ENCODE measurements around the gene NGLY1.

The NGLY1 gene

DNA sequence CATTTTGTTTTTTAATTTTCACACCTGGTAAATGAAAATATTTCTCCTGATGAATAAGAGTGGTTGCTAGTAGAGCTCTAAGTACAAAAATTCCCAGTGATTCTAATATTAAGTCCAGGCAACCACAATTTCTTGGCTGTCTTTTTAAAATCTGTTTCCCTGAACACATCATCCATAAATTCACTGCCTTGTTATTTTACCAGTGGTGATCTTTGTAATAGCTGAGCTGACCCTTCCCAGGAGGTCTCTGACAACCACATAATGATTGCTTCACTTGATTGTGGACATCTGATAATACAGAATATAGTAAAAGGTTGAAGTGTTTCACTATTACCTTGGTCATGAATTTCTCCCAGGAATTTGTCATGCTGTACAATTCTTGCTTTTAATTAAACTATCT, 104.7 kb downstream of the NGLY1 start:
- TF ChIP-seq, protein P1, sequence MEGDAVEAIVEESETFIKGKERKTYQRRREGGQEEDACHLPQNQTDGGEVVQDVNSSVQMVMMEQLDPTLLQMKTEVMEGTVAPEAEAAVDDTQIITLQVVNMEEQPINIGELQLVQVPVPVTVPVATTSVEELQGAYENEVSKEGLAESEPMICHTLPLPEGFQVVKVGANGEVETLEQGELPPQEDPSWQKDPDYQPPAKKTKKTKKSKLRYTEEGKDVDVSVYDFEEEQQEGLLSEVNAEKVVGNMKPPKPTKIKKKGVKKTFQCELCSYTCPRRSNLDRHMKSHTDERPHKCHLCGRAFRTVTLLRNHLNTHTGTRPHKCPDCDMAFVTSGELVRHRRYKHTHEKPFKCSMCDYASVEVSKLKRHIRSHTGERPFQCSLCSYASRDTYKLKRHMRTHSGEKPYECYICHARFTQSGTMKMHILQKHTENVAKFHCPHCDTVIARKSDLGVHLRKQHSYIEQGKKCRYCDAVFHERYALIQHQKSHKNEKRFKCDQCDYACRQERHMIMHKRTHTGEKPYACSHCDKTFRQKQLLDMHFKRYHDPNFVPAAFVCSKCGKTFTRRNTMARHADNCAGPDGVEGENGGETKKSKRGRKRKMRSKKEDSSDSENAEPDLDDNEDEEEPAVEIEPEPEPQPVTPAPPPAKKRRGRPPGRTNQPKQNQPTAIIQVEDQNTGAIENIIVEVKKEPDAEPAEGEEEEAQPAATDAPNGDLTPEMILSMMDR (IDR thresholded peaks at IDR 0.05; ENCODE audit: low read depth, low read length, missing control alignments) = no peak
- DNase-seq (ENCODE audit: extremely low read depth, low read depth) = no peak
- no peak overlapping the region for H3K4me3 ChIP-seq (replicated peaks; ENCODE audit: low read depth, low read length)

DNA sequence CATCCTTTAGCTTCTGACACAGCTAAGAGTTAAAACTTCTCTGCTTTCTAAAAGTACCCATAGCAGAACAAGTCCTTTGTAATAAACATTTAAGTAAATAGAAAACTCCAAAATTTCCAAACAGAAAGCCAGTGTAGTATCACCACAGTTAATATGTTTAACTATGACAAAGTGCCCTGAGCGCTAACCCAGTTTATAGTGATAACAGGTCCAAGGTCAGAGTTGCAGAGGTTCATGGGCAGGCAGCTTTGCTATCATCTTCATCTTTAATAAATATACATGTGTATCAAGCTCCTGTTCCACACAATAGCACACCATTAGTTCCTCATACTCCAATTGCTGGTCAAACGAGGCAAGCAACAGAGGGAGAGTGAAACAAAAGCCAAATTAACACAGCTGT, 106.1 kb downstream of the NGLY1 start:
- DNase-seq (ENCODE audit: extremely low read depth, low read depth) = no peak
- TF ChIP-seq, protein P1 (IDR thresholded peaks at IDR 0.05; ENCODE audit: low read depth, low read length, missing control alignments) = no peak
- no peak overlapping the region for H3K4me3 ChIP-seq (replicated peaks; ENCODE audit: low read depth, low read length)

DNA sequence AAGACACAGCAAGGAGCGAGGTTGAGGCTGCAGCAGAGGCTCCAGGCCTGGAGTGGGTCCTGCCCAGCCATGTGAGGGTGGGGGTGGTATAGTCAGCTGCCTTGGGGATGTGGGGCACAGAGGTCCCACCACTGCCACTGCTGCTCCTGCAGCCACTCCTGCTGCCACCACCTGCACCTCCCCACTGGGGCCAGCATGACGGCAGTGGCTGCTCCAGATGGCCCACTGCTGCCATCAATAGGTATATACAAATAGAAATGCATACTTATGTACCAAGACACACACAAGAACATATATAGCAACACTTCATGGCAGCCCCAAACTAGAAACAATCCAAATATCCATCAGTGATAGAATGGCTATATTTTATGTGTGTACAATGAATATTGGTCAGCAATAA, 108.6 kb downstream of the NGLY1 start:
- no peak for DNase-seq (ENCODE audit: extremely low read depth, low read depth)
- no peak overlapping the region for H3K4me3 ChIP-seq (replicated peaks; ENCODE audit: low read depth, low read length)
- TF ChIP-seq, protein P1 (IDR thresholded peaks at IDR 0.05; ENCODE audit: low read depth, low read length, missing control alignments) = no peak

DNA sequence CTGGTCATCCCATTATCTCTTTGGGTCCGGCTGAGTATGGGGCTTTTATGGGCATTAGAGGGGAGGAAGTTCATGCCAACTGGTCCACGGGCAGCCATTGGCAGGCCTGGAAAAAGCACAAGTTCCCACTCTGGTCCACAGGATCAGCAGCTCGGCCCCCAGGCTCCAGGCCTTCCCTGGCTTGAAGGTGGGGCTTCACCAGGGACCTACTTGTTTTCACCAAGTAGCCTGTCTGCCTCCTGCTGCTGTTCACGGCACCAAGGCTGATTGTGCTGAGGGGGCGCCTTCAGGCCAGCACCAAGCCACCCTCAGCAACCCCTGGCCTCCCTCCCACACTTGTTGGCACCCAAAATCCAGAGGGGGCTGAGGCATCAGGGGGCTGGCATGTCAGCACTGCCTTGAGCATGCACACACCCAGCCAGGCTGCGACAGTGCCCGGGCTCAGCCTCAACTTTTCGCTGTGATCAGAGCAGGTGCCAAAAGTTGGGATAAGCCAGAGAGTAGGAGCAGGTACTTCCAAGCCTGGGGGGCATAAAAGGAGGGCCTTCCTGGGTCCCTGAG, 109.4 kb downstream of the NGLY1 start:
- H3K4me3 ChIP-seq (replicated peaks; ENCODE audit: low read depth, low read length) = no peak overlapping the region
- no peak for DNase-seq (ENCODE audit: extremely low read depth, low read depth)
- TF ChIP-seq, protein P1 (IDR thresholded peaks at IDR 0.05; ENCODE audit: low read depth, low read length, missing control alignments) = no peak
